HepG2 (cell line): Measurements from ENCODE around the gene GDF9. TPM values are rescaled to one million over a fixed set of nuclear protein-coding genes. Genes with fewer than 3 reads are reported as not detected.

ENCODE experiments used
- AKAP8 ChIP-seq: sonication (generic); formaldehyde crosslinking; IDR thresholded peaks from 2 replicates; pipeline ENCODE4 v1.5.1; 2020; ENCODE audit warnings: mild to moderate bottlenecking, missing genetic modification reagents
- FLYWCH1 ChIP-seq: sonication (generic); formaldehyde crosslinking; IDR thresholded peaks from 2 replicates; pipeline ENCODE4 v1.8.1; 2023; ENCODE audit warnings: mild to moderate bottlenecking, missing genetic modification reagents
- GFI1 ChIP-seq: sonication (generic); formaldehyde crosslinking; IDR thresholded peaks from 2 replicates; pipeline ENCODE4 v1.5.0; 2020; ENCODE audit warnings: missing genetic modification reagents, mild to moderate bottlenecking, borderline replicate concordance
- KDM5A ChIP-seq: fragments of 200-600 bp; sonication (generic); IDR thresholded peaks from 2 replicates; pipeline ENCODE4 v1.7.0; 2018; ENCODE audit warnings: antibody characterized with exemption, mild to moderate bottlenecking, low read length, borderline replicate concordance
- ONECUT2 ChIP-seq: sonication (generic); formaldehyde crosslinking; IDR thresholded peaks from 2 replicates; pipeline ENCODE4 v1.4.0; 2020; ENCODE audit warnings: missing genetic modification reagents
- PHF8 ChIP-seq: sonication (generic); formaldehyde crosslinking; IDR thresholded peaks from 2 replicates; pipeline ENCODE4 v1.5.0; 2020; ENCODE audit warnings: missing genetic modification reagents
- RARG ChIP-seq: sonication (generic); formaldehyde crosslinking; IDR thresholded peaks from 2 replicates; pipeline ENCODE4 v1.4.0; 2020; ENCODE audit warnings: low read depth, mild to moderate bottlenecking, missing genetic modification reagents
- SALL1 ChIP-seq: sonication (generic); formaldehyde crosslinking; IDR thresholded peaks from 2 replicates; pipeline ENCODE4 v1.8.0; 2022; ENCODE audit warnings: mild to moderate bottlenecking, missing genetic modification reagents
- SMAD9 ChIP-seq: sonication (generic); formaldehyde crosslinking; IDR thresholded peaks from 2 replicates; pipeline ENCODE4 v1.5.1; 2020; ENCODE audit warnings: mild to moderate bottlenecking, missing genetic modification reagents
- SP2 ChIP-seq: sonication (generic); formaldehyde crosslinking; IDR thresholded peaks from 2 replicates; pipeline ENCODE4 v1.5.1; 2020; ENCODE audit warnings: mild to moderate bottlenecking, missing genetic modification reagents
- ZBTB21 ChIP-seq: sonication (generic); formaldehyde crosslinking; IDR thresholded peaks from 2 replicates; pipeline ENCODE4 v1.4.0; 2020; ENCODE audit warnings: missing genetic modification reagents
- ZMYM3 ChIP-seq: sonication (generic); formaldehyde crosslinking; IDR thresholded peaks from 2 replicates; pipeline ENCODE4 v1.5.1; 2020; ENCODE audit warnings: mild to moderate bottlenecking, missing genetic modification reagents
- ZNF138 ChIP-seq: sonication (generic); formaldehyde crosslinking; IDR thresholded peaks from 2 replicates; pipeline ENCODE4 v1.5.0; 2020; ENCODE audit warnings: mild to moderate bottlenecking, low read depth, missing genetic modification reagents
- ZNF207 ChIP-seq: fragments of 450-650 bp; IDR thresholded peaks from 2 replicates; pipeline ENCODE4 v1.6.1; 2016; ENCODE audit warnings: antibody characterized with exemption, borderline replicate concordance
- ZNF337 ChIP-seq: sonication (generic); formaldehyde crosslinking; IDR thresholded peaks from 2 replicates; pipeline ENCODE4 v1.5.1; 2020; ENCODE audit warnings: missing genetic modification reagents, low read depth, mild to moderate bottlenecking, borderline replicate concordance
- ZNF33A ChIP-seq: sonication (generic); formaldehyde crosslinking; IDR thresholded peaks from 2 replicates; pipeline ENCODE4 v1.5.1; 2020; ENCODE audit warnings: missing genetic modification reagents, mild to moderate bottlenecking, moderate library complexity, borderline replicate concordance
- ZNF431 ChIP-seq: sonication (generic); formaldehyde crosslinking; IDR thresholded peaks from 2 replicates; pipeline ENCODE4 v1.9.0; 2022; ENCODE audit warnings: missing genetic modification reagents, low read depth, mild to moderate bottlenecking, borderline replicate concordance
- ZNF672 ChIP-seq: sonication (generic); formaldehyde crosslinking; IDR thresholded peaks from 2 replicates; pipeline ENCODE4 v1.8.1; 2022; ENCODE audit warnings: missing genetic modification reagents
- ZNF850 ChIP-seq: sonication (generic); formaldehyde crosslinking; conservative IDR thresholded peaks from 2 replicates; pipeline ENCODE4 v1.9.0; 2021; ENCODE audit warnings: mild to moderate bottlenecking, missing genetic modification reagents
- polyA plus RNA-seq, 8 experiments: library from polyadenylated mRNA; depleted of rRNA in 3 of 8; stranded (reverse) in 7 of 8; unstranded in 1 of 8; fragments of >200 nt; fragmentation: Illumina TruSeq in 4 of 8; extraction: Trizol in 4 of 8; gene quantifications; 2 replicates each; pipeline versions ENCODE4 v1.2.1 to v1.2.3, GENCODE V29; 2011 to 2016; ENCODE audit warnings: low read depth in 4 of 8, missing spikeins in 1 of 8, mixed read lengths in 1 of 8; ENCODE audit not compliant: insufficient read depth in 1 of 8
- total RNA-seq, 5 experiments: library from RNA; depleted of rRNA; stranded (reverse); fragments of >200 nt; fragmentation: Illumina TruSeq; extraction: Trizol; gene quantifications; 2 replicates each; pipeline ENCODE4 v1.2.3, GENCODE V29; 2016; ENCODE audit warnings: low read depth in 1 of 5
- TF ChIP-seq, protein P1 (sequence below): sonication (generic); formaldehyde crosslinking; IDR thresholded peaks from 2 replicates; pipeline ENCODE4 v1.4.0; 2020; ENCODE audit warnings: mild to moderate bottlenecking, missing genetic modification reagents
- TF ChIP-seq, protein P2 (sequence below): sonication (generic); formaldehyde crosslinking; IDR thresholded peaks from 2 replicates; pipeline ENCODE4 v1.4.0; 2020; ENCODE audit warnings: missing genetic modification reagents; ENCODE audit errors: not compliant biosample characterization
- TF ChIP-seq, protein P3 (sequence below): sonication (generic); formaldehyde crosslinking; IDR thresholded peaks from 2 replicates; pipeline ENCODE4 v1.4.0; 2020; ENCODE audit warnings: missing genetic modification reagents, borderline replicate concordance
- TF ChIP-seq, protein P4 (sequence below): IDR thresholded peaks from 2 replicates; pipeline ENCODE4 v1.6.1; 2016; ENCODE audit warnings: low read depth
- TF ChIP-seq, protein P5 (sequence below): IDR thresholded peaks from 2 replicates; pipeline ENCODE4 v1.6.1; 2016; ENCODE audit warnings: low read depth, control low read depth

Gene GDF9
- total and polyA plus RNA-seq, 2 of the 13 experiments (the other 11 are each of a cell fraction or from before 2014, with no cell fraction given): 0.33 to 0.38 TPM

DNA sequence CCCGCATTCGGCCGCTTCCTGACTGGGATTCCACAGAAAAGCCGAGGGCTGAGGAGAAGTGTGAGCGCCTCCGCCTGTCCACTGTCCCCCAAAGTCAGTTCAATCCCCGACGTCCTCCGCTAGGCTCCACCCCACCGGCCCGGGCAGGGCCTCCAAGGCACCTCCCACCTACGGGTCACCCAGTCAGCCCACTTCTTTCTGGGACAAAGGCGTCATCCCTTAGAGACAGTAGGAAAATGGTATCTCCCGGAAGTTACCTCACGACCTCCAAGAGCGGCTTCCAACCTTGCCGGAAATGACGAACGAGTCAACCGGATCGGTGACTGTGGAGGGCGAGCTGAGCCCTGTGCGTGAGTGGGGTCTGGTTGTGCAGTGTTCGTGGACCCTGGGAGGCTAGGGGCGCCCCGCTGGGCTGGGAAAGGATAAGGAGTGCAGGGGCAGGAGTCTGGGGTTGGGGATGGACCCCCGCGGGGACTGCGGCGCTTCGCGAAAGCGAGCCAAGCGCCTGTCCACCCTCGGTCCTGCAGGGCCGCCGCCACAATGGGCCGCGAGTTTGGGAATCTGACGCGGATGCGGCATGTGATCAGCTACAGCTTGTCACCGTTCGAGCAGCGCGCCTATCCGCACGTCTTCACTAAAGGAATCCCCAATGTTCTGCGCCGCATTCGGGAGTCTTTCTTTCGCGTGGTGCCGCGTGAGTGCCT lies at the start of gene GDF9, which contains the start of gene UQCRQ (continued):
- TF ChIP-seq ZNF431 (CRISPR knock-in tag): no peak
- TF ChIP-seq ZMYM3 (CRISPR knock-in tag): no peak
- peak; percentile 45; the same call in 1 of the 2 replicates for TF ChIP-seq ZNF337 (CRISPR knock-in tag)
- TF ChIP-seq ONECUT2 (CRISPR knock-in tag): no peak
- TF ChIP-seq, protein P1, sequence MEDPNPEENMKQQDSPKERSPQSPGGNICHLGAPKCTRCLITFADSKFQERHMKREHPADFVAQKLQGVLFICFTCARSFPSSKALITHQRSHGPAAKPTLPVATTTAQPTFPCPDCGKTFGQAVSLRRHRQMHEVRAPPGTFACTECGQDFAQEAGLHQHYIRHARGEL (CRISPR knock-in tag): no peak
- TF ChIP-seq ZNF207: no peak
- peak; percentile 86 for TF ChIP-seq PHF8
- TF ChIP-seq ZBTB21 (CRISPR knock-in tag): peak; percentile 99
- TF ChIP-seq SALL1 (CRISPR knock-in tag): peak; percentile 87
- TF ChIP-seq, protein P2, sequence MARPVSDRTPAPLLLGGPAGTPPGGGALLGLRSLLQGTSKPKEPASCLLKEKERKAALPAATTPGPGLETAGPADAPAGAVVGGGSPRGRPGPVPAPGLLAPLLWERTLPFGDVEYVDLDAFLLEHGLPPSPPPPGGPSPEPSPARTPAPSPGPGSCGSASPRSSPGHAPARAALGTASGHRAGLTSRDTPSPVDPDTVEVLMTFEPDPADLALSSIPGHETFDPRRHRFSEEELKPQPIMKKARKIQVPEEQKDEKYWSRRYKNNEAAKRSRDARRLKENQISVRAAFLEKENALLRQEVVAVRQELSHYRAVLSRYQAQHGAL (CRISPR knock-in tag): no peak
- TF ChIP-seq ZNF138: no peak
- TF ChIP-seq RARG (CRISPR knock-in tag): peak; percentile 27; the same call in 1 of the 2 replicates
- no peak; the same call in 1 of the 2 replicates for TF ChIP-seq ZNF850 (CRISPR knock-in tag)
- no peak for TF ChIP-seq ZNF33A (CRISPR knock-in tag)
- peak; percentile 92 for TF ChIP-seq KDM5A
- TF ChIP-seq, protein P3, sequence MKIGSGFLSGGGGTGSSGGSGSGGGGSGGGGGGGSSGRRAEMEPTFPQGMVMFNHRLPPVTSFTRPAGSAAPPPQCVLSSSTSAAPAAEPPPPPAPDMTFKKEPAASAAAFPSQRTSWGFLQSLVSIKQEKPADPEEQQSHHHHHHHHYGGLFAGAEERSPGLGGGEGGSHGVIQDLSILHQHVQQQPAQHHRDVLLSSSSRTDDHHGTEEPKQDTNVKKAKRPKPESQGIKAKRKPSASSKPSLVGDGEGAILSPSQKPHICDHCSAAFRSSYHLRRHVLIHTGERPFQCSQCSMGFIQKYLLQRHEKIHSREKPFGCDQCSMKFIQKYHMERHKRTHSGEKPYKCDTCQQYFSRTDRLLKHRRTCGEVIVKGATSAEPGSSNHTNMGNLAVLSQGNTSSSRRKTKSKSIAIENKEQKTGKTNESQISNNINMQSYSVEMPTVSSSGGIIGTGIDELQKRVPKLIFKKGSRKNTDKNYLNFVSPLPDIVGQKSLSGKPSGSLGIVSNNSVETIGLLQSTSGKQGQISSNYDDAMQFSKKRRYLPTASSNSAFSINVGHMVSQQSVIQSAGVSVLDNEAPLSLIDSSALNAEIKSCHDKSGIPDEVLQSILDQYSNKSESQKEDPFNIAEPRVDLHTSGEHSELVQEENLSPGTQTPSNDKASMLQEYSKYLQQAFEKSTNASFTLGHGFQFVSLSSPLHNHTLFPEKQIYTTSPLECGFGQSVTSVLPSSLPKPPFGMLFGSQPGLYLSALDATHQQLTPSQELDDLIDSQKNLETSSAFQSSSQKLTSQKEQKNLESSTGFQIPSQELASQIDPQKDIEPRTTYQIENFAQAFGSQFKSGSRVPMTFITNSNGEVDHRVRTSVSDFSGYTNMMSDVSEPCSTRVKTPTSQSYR (CRISPR knock-in tag): no peak; the same call in 1 of the 2 replicates
- TF ChIP-seq, protein P4, sequence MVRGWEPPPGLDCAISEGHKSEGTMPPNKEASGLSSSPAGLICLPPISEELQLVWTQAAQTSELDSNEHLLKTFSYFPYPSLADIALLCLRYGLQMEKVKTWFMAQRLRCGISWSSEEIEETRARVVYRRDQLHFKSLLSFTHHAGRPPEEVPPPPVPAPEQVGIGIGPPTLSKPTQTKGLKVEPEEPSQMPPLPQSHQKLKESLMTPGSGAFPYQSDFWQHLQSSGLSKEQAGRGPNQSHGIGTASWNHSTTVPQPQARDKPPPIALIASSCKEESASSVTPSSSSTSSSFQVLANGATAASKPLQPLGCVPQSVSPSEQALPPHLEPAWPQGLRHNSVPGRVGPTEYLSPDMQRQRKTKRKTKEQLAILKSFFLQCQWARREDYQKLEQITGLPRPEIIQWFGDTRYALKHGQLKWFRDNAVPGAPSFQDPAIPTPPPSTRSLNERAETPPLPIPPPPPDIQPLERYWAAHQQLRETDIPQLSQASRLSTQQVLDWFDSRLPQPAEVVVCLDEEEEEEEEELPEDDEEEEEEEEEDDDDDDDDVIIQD (CRISPR knock-in tag): peak; percentile 67; the same call in 1 of the 2 replicates
- TF ChIP-seq, protein P5, sequence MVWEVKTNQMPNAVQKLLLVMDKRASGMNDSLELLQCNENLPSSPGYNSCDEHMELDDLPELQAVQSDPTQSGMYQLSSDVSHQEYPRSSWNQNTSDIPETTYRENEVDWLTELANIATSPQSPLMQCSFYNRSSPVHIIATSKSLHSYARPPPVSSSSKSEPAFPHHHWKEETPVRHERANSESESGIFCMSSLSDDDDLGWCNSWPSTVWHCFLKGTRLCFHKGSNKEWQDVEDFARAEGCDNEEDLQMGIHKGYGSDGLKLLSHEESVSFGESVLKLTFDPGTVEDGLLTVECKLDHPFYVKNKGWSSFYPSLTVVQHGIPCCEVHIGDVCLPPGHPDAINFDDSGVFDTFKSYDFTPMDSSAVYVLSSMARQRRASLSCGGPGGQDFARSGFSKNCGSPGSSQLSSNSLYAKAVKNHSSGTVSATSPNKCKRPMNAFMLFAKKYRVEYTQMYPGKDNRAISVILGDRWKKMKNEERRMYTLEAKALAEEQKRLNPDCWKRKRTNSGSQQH (CRISPR knock-in tag): peak; percentile 83; the same call in 1 of the 2 replicates
- no peak for TF ChIP-seq SMAD9
- TF ChIP-seq AKAP8 (CRISPR knock-in tag): no peak
- TF ChIP-seq FLYWCH1 (CRISPR knock-in tag): no peak
- no peak for TF ChIP-seq SP2 (CRISPR knock-in tag)
- TF ChIP-seq GFI1: peak; percentile 75; the same call in 1 of the 2 replicates
- no peak for TF ChIP-seq ZNF672 (CRISPR knock-in tag)
